GM19238 (cell line): Measurements from ENCODE around the gene HMG20A.

Experiments
- DNase-seq: peaks from one replicate; pipeline ENCODE4 v3.0.0; 2011; ENCODE audit warnings: low spot score; ENCODE audit not compliant: insufficient read length

HMG20A gene

GRCh38 chr15:77516786-77517185 is 96.1 kb downstream of the HMG20A start:
- DNase-seq = no peak

DNA sequence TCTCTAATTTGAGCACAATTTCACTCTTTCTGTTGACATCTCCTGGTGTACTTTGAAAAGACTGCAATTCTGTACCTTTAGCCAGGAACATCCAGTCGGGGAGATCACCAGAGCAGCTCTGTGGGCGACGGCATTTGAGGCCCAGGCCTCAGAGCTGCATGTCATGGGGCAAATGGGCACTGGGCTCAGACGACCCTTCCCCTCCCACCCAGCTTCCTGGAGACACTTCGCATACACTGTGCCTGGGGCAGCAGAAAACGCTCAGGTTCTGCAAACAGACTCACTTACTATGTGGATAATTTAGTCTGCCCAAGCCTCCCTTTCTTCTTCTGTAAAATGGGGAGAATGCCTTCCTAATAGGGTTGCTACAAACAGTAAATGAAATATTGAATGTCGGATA is 96.9 kb downstream of the HMG20A start:
- no peak for DNase-seq

DNA sequence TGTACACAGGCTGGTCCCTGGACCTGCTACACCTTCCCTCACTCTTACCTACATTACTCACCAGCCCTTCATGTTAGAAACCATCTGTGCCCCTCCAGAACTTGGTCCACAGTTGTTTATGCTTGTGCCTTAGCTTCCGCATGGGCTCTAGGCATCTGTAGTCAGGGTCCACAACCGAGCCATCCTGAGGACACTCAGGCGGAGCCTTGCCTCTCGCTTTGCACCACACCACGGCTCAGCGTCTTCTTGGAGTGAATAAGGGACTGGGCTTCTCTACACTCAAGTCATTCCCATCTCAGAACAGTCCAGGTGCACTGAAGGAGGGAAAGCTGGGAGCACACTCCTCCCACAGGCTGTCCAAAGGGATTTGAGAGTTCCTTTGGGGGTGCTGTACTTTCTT is 97.8 kb downstream of the HMG20A start:
- DNase-seq = no peak

DNA sequence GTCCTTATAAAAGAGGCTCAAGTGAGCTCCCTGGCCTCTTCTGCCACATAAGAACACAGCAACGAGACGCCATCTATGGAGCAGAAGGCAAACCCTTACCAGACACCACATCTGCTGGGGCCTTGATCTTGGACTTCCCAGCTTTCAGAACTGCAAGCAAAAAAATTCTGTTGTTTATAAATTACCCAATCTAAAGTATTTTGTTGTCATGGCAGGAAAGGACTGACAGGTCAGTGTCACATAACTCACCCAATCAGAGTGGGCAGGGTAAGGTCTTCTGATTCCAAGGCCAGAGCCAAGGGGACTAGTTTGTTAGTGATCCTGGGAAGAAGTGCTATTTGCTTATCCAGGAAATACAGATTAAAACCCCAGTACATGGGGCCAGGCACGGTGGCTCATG is 98.9 kb downstream of the HMG20A start:
- DNase-seq = no peak

- DNase-seq = no peak
These were observed 100.5 kb downstream of the HMG20A start for GRCh38 chr15:77521206-77521605.

- DNase-seq = no peak
These were observed 104.7 kb downstream of the HMG20A start for GRCh38 chr15:77525400-77525811.

- no peak for DNase-seq
These were observed 105.4 kb downstream of the HMG20A start for GRCh38 chr15:77525907-77526594.

GRCh38 chr15:77526595-77527163 is 106.0 kb downstream of the HMG20A start:
- DNase-seq = no peak

- no peak for DNase-seq
These were observed 106.6 kb downstream of the HMG20A start for GRCh38 chr15:77527164-77527778.

DNA sequence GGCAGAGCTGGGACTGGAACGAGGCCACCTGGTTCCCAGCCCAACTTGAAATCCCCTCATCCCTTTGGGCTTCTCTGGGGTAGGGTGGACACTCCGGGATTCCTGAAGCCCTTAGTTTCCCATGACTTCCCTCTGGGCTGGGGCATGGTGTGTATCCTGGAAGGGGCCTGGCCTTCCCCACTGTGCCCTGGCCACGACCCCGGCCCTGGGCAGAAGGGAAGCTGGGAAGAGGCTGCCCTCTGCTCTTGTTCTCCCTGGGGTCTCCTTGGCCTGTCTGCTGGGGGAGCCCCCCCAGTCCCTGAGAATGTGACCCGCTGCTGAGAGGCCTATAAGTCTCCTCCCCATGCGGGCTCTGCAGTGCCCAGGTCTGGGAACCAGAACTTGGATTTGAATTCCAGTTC is 107.1 kb downstream of the HMG20A start:
- no peak for DNase-seq

DNA sequence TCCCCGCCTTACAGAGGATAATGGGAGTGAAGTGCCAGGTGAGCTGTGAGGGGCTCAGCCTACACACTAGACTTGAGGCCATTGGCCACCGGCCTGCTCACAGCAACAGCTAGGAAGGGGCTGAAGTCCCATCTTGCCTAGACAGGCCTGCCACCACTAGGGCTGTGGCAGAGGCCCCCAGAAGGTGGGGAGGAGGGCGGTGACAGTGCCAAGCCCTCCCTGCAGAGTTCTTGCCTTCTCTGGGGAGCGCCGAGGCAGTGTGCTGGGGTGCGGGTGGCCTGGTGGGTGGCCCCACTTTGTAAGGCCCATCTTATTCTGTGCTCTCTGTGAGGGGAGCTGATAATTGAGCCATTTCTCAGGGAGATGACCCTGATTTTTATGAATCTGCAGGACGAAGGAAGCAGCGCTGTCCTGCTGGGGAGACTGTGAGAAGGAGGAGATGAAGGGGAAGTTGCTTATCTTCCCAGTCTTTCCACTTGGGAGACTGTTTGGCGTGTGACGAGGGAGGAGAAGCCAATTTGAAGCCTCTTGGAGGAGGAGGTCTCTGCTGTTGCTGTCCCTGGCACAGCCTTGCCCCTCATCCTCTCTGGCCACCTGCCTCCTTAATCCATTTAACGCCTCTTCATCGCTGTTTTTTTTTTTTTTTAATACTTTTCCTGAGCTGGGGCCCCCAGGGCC is 107.7 kb downstream of the HMG20A start:
- no peak for DNase-seq

DNA sequence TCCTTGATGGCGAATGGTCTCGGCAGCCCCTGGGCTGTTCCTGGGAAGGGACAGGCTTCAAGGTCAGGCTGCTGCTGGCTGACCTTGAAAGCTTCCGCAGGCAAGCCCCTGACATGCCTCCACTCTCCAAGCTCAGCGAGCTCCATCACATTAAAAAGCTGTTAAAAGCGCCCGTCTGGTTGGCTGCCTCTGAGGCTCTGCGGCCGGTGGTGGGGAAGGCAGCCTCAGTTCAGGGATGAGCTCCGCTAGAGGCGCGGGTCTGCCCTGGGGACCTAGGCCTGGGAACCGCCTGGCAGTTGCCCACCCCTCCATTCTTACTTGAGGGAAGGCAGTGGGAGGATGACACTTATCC is 108.3 kb downstream of the HMG20A start:
- DNase-seq = no peak

DNA sequence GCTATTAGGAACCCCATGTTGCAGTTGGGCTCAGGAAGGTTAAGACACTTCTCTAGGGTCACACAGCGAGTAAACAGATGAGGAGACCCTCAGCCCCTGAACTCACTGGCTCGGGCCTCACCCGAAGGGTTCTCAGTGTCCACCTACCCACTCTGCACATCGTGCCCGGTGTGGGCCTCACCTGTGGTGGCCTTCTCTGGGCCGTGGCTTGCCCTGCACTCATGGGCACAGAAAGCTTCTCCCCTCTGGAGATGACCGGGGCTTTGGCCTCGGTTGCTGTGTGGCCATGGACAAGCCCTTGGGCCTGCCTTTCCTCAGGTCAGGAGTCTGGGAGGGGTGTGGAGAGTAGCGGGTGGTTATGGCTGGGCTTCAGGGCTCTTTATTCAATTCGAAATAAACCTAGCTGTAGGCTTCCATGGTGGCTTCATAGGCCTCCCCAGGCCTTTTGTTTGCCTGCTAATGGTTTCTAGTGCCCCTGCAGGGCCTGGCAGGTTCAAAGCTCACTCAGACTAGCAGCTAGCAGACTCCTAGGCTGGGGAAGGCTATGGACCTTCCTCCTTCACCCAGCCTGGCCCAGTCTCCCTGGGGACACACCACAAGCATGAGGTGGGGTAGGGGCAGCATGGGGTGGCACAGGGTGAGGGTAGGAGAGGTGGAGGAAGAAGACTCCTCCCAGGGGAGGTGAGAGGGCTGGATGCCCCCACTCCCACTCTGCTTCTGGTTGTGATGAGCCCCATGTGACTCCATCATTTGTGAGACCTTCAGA is 108.9 kb downstream of the HMG20A start:
- DNase-seq = no peak

DNA sequence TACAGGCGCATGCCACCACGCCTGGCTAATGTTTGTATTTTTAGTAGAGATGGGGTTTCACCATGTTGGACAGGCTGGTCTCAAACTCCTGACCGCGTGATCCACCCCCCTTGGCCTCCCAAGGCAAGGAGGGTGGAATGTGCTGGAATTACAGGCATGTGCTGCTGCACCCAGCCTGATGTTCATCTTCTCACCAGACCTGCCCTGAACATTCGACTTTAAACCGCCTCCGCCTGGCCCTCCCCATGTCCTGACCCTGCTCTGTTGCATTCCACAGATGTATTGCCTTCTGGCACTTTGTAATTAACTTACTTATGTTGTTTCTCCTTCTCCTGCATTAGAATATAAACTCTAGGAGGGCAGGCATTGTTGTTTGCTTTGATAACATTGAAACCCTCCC is 109.9 kb downstream of the HMG20A start:
- DNase-seq = no peak

GRCh38 chr15:77531191-77532000 is 110.7 kb downstream of the HMG20A start:
- DNase-seq = no peak

GRCh38 chr15:77532067-77532710 is 111.5 kb downstream of the HMG20A start:
- no peak for DNase-seq

DNA sequence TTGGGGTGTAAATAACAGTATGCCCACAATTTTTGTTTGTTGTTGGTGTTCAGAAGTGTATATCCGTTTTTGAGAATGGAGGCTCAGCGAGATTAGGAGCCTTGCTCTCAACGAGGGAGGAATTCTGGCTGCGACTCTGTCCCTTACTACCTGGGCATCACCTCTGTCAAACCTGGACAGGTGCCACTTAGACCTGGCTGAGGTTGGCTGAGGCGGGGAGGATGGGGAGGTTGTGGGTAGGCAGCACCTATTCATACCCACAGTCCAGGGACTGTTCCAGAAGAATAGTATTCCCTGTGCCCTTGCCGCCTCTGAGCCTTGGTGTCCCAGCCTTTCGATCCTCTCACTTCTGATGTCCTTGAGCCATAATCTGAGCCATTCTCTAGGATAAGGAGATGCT is 112.2 kb downstream of the HMG20A start:
- DNase-seq = no peak

DNA sequence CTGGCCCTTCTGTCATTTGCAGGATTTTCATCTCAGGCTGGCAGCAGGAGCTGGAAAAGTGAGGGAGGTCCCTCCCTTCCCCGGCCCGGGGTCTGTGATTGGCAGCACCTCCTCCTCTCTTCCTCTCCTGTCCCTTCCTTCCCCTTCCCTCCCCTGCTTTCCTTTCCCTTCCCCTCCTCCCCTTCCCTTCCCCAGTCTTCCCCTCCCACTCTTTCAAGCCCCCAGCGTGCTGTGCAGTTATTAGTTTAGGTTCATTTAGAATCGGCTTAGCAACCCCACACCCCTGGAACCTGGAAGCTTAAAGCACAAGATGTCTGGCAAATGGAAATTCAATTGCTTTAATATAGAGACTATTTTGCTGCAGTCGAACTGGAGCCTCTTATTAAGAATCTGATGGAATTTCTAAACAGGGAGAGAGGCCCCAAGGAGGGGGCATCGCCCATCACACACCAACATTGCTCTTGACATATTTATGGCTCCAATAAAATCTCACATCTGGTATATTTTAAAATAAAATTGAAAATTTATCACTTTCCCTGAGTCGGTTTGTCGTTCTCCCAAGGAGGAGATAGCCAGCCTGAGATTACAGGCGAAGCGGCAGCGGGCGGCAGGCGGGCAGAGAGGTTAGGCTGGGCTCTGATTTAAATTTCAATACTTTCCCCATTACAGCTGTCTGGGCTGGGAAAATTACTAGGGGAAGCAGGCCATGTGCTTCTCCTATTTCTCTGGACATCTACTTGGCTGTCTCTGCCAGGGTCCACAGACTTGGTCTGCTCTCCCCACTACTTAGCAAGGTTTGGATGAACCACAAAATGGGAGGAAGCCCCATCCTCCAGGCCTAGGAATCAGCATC is 113.1 kb downstream of the HMG20A start:
- no peak for DNase-seq
